ENCODE measurements around the gene LUZP1. TPM values are rescaled to one million over a fixed set of nuclear protein-coding genes. Genes with fewer than 3 reads are reported as not detected.

Gene LUZP1
- total and polyA plus RNA-seq, 2 experiments from 2014 or later: 23.3 to 27.6 TPM

GRCh38 chr1:23081376-23081775 lies 87.3 kb downstream of the LUZP1 start:
- no peaks in the 10 kb centered on the region for H3K9me2 ChIP-seq (replicated peaks; ENCODE audit: insufficient read depth)
- no peaks in the 10 kb centered on the region for H3K36me3 ChIP-seq (replicated peaks; ENCODE audit: insufficient read depth, low read depth)
- no peaks in the 10 kb centered on the region for H3K9me3 ChIP-seq (ENCODE audit: low read depth)
- H3K79me2 ChIP-seq: no peaks in the 10 kb centered on the region
- H3K27ac ChIP-seq: no peak overlapping the region
- DNase-seq (ENCODE audit: low spot score): no peak
- TF ChIP-seq EZH2 (IDR thresholded peaks at IDR 0.05; ENCODE audit: borderline replicate concordance) (no peak), CTCF (IDR thresholded peaks at IDR 0.05; ENCODE audit: poor library complexity) (peak; percentile 14)
- H3K27me3 ChIP-seq: no peaks in the 10 kb centered on the region
- H2AFZ ChIP-seq: no peak overlapping the region
- H3K4me3 ChIP-seq: no peak overlapping the region
- H4K20me1 ChIP-seq (ENCODE audit: insufficient read depth, poor library complexity, severe bottlenecking): no peaks in the 10 kb centered on the region
- no peak overlapping the region for H3K4me2 ChIP-seq
- 94% methylated on average over 3 of the region's 3 CpGs for WGBS (ENCODE audit: low lambda C conversion rate, missing lambda C conversion rate)
- no peaks in the 10 kb centered on the region for H3K4me1 ChIP-seq (ENCODE audit: insufficient read depth)

GRCh38 chr1:23080885-23081284 lies 87.8 kb downstream of the LUZP1 start:
- no peak overlapping the region for H3K4me2 ChIP-seq
- no peaks in the 10 kb centered on the region for H4K20me1 ChIP-seq (ENCODE audit: insufficient read depth, poor library complexity, severe bottlenecking)
- TF ChIP-seq EZH2 (IDR thresholded peaks at IDR 0.05; ENCODE audit: borderline replicate concordance) (no peak), EZH2phosphoT487 (IDR thresholded peaks at IDR 0.05; ENCODE audit: low read depth, severe bottlenecking, unreplicated experiment) (no peak), CTCF (IDR thresholded peaks at IDR 0.05; ENCODE audit: poor library complexity) (no peak)
- H3K4me3 ChIP-seq: no peak overlapping the region
- no peaks in the 10 kb centered on the region for H3K4me1 ChIP-seq (ENCODE audit: insufficient read depth)
- no peaks in the 10 kb centered on the region for H3K9me3 ChIP-seq (ENCODE audit: low read depth)
- no peaks in the 10 kb centered on the region for H3K9me2 ChIP-seq (replicated peaks; ENCODE audit: insufficient read depth)
- H3K27ac ChIP-seq: no peak overlapping the region
- H3K79me2 ChIP-seq: no peaks in the 10 kb centered on the region
- no peaks in the 10 kb centered on the region for H3K36me3 ChIP-seq (replicated peaks; ENCODE audit: insufficient read depth, low read depth)
- H3K27me3 ChIP-seq: no peaks in the 10 kb centered on the region
- WGBS (ENCODE audit: low lambda C conversion rate, missing lambda C conversion rate): 90% methylated on average over 3 of the region's 3 CpGs
- H2AFZ ChIP-seq: no peak overlapping the region
- DNase-seq (ENCODE audit: low spot score): no peak

GRCh38 chr1:23079025-23079424 lies 89.6 kb downstream of the LUZP1 start:
- H3K9me3 ChIP-seq (ENCODE audit: low read depth): no peaks in the 10 kb centered on the region
- no peaks in the 10 kb centered on the region for H3K9me2 ChIP-seq (replicated peaks; ENCODE audit: insufficient read depth)
- no peaks in the 10 kb centered on the region for H3K4me1 ChIP-seq (ENCODE audit: insufficient read depth)
- no peak for DNase-seq (ENCODE audit: low spot score)
- H3K36me3 ChIP-seq (replicated peaks; ENCODE audit: insufficient read depth, low read depth): no peaks in the 10 kb centered on the region
- H3K27ac ChIP-seq: no peak overlapping the region
- H3K79me2 ChIP-seq: no peaks in the 10 kb centered on the region
- TF ChIP-seq CTCF (IDR thresholded peaks at IDR 0.05; ENCODE audit: poor library complexity): no peak
- H4K20me1 ChIP-seq (ENCODE audit: insufficient read depth, poor library complexity, severe bottlenecking): no peaks in the 10 kb centered on the region
- 84% methylated on average over 6 of the region's 6 CpGs for WGBS (ENCODE audit: low lambda C conversion rate, missing lambda C conversion rate)
- no peaks in the 10 kb centered on the region for H3K27me3 ChIP-seq
- H3K4me3 ChIP-seq: no peak overlapping the region
- no peak overlapping the region for H2AFZ ChIP-seq
- H3K4me2 ChIP-seq: no peak overlapping the region

- no peak overlapping the region for H3K4me3 ChIP-seq
- no peaks in the 10 kb centered on the region for H4K20me1 ChIP-seq (ENCODE audit: insufficient read depth, poor library complexity, severe bottlenecking)
- DNase-seq (ENCODE audit: low spot score): no peak
- H2AFZ ChIP-seq: no peak overlapping the region
- TF ChIP-seq CTCF (IDR thresholded peaks at IDR 0.05; ENCODE audit: poor library complexity) (no peak), EZH2phosphoT487 (IDR thresholded peaks at IDR 0.05; ENCODE audit: low read depth, severe bottlenecking, unreplicated experiment) (no peak), EZH2 (IDR thresholded peaks at IDR 0.05; ENCODE audit: borderline replicate concordance) (no peak)
- H3K4me1 ChIP-seq (ENCODE audit: insufficient read depth): no peaks in the 10 kb centered on the region
- H3K36me3 ChIP-seq (replicated peaks; ENCODE audit: insufficient read depth, low read depth): no peaks in the 10 kb centered on the region
- H3K79me2 ChIP-seq: no peaks in the 10 kb centered on the region
- H3K27me3 ChIP-seq: no peaks in the 10 kb centered on the region
- no peaks in the 10 kb centered on the region for H3K9me2 ChIP-seq (replicated peaks; ENCODE audit: insufficient read depth)
- no peak overlapping the region for H3K4me2 ChIP-seq
- no peaks in the 10 kb centered on the region for H3K9me3 ChIP-seq (ENCODE audit: low read depth)
- no peak overlapping the region for H3K27ac ChIP-seq
These were observed 94.6 kb downstream of the LUZP1 start for GRCh38 chr1:23074012-23074411.
